ENCODE measurements around the gene AFAP1. TPM values are rescaled to one million over a fixed set of nuclear protein-coding genes. Genes with fewer than 3 reads are reported as not detected.

AFAP1 gene
- total RNA-seq, 1 donor from 2014 or later = 28.7 TPM

- ATAC-seq = no peak
- TF ChIP-seq, protein P1, sequence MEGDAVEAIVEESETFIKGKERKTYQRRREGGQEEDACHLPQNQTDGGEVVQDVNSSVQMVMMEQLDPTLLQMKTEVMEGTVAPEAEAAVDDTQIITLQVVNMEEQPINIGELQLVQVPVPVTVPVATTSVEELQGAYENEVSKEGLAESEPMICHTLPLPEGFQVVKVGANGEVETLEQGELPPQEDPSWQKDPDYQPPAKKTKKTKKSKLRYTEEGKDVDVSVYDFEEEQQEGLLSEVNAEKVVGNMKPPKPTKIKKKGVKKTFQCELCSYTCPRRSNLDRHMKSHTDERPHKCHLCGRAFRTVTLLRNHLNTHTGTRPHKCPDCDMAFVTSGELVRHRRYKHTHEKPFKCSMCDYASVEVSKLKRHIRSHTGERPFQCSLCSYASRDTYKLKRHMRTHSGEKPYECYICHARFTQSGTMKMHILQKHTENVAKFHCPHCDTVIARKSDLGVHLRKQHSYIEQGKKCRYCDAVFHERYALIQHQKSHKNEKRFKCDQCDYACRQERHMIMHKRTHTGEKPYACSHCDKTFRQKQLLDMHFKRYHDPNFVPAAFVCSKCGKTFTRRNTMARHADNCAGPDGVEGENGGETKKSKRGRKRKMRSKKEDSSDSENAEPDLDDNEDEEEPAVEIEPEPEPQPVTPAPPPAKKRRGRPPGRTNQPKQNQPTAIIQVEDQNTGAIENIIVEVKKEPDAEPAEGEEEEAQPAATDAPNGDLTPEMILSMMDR (IDR thresholded peaks at IDR 0.05) = no peak
- no peak for DNase-seq
- Histone ChIP-seq H3K27ac (no peak overlapping the region), H3K27me3 (no peaks in the 10 kb centered on the region), H3K4me1 (no peaks in the 10 kb centered on the region), H3K36me3 (peaks cover 11% of the 10 kb centered on the region), H3K9me3 (no peaks in the 10 kb centered on the region), H3K4me3 (no peak overlapping the region)
- intact Hi-C loops (cut with DNase I) = no loop called here
These were observed 81.7 kb downstream of the AFAP1 start for GRCh38 chr4:7857993-7858392.

- H3K4me1 ChIP-seq = no peaks in the 10 kb centered on the region
- H3K27me3 ChIP-seq = no peaks in the 10 kb centered on the region
- no peak overlapping the region for H3K27ac ChIP-seq
- TF ChIP-seq, protein P1 (IDR thresholded peaks at IDR 0.05) = no peak
- H3K4me3 ChIP-seq = no peak overlapping the region
- no peaks in the 10 kb centered on the region for H3K9me3 ChIP-seq
- peaks cover 11% of the 10 kb centered on the region for H3K36me3 ChIP-seq
- intact Hi-C loops (cut with DNase I) = no loop called here
- no peak for ATAC-seq
- DNase-seq = no peak
These were observed 82.4 kb downstream of the AFAP1 start for GRCh38 chr4:7857238-7857701.

DNA sequence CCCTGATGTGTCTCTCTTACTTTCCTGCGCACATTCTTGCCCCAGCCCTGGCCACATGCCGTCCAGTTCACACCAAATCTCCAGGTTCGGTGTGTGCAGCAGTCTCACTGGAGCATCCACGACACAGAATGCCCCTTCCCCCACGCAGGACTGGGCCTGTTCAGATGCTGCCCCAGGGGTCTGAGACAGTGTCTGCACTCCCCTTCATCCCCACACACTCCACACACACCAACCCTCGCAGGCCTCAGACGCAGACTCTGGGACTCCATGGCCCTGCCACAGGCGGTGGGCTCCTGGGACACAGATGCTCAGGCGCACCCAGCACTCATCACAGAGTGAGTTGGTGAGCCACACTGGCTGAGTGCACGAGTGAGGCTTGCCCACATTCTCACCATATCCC lies 83.9 kb downstream of the AFAP1 start:
- no peak overlapping the region for H3K4me3 ChIP-seq
- no peak for DNase-seq
- no peaks in the 10 kb centered on the region for H3K27me3 ChIP-seq
- peaks cover 11% of the 10 kb centered on the region for H3K36me3 ChIP-seq
- H3K4me1 ChIP-seq = no peaks in the 10 kb centered on the region
- TF ChIP-seq, protein P1 (IDR thresholded peaks at IDR 0.05) = no peak
- intact Hi-C loops (cut with DNase I) = no loop called here
- H3K9me3 ChIP-seq = no peaks in the 10 kb centered on the region
- ATAC-seq = no peak
- no peak overlapping the region for H3K27ac ChIP-seq

DNA sequence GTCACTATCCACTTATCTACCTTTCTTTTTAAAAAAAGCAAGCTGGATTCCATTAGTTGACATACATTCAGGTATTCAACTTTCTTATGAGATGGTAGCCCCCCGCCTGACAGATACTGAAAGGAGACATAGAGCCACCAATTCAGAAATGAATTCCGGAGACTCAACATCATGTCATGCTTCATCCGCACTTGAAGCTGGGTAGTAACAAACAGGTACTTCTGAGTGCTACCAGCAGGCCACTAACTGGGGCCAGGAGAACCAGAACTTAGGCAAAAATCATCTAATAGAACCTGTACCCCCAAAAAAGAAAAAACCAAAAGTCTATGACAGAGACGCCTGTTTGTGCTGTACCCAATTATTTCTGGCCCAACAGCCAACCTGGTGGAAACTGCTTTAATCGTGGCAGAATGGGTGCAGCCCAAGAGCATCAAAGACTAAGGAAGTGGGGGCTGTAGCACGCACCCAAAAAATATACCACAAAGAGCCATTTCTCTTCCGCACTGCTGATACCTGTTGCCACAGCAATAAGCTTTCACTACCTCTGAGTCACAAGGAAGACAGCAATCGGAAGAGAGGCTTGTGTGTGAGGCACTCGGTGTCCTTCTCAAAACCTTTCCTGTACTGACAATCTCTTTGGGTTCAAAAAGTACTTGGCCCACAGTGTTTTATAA lies 84.8 kb downstream of the AFAP1 start:
- no peak overlapping the region for H3K27ac ChIP-seq
- H3K9me3 ChIP-seq = no peaks in the 10 kb centered on the region
- intact Hi-C loops (cut with DNase I) = no loop called here
- peaks cover 11% of the 10 kb centered on the region for H3K36me3 ChIP-seq
- TF ChIP-seq, protein P1 (IDR thresholded peaks at IDR 0.05) = no peak
- ATAC-seq (peak; percentile 35), DNase-seq (no peak)
- no peak overlapping the region for H3K4me3 ChIP-seq
- no peaks in the 10 kb centered on the region for H3K27me3 ChIP-seq
- H3K4me1 ChIP-seq = no peaks in the 10 kb centered on the region

DNA sequence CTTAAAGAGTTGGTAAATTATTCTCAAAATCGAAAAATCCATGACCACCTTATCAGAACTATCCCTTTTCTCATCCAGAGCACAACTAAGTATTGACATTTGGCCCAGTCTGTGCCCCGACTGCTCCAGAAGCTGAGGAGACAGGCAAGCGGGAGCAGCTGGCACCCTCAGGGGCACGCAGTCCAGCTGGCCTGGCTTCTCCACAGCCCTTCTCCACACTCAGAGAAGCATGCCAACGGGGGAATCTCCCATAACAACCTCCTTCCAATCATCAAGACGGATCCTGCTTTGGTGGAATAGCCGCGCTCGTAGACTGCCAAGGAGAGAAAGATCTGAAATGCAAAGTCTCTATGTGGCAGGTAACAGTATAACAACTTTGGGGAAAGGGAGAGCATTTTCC lies 85.4 kb downstream of the AFAP1 start:
- ATAC-seq (no peak), DNase-seq (no peak)
- no peak overlapping the region for H3K27ac ChIP-seq
- peaks cover 11% of the 10 kb centered on the region for H3K36me3 ChIP-seq
- H3K27me3 ChIP-seq = no peaks in the 10 kb centered on the region
- H3K9me3 ChIP-seq = no peaks in the 10 kb centered on the region
- H3K4me1 ChIP-seq = no peaks in the 10 kb centered on the region
- TF ChIP-seq, protein P1 (IDR thresholded peaks at IDR 0.05) = no peak
- H3K4me3 ChIP-seq = no peak overlapping the region
- intact Hi-C loops (cut with DNase I) = no loop called here
